Adrenal gland (tissue), 5 donors: Measurements from ENCODE around the gene ORM2.

Experiments
- CTCF ChIP-seq, 6 experiments: fragments of 450-650 bp in 4 of 6; fragments of 200-600 bp in 2 of 6; sonication (generic) in 1 of 6; IDR thresholded peaks; 1 replicate in 5 of 6; 2 replicates in 1 of 6; pipeline versions ENCODE4 v1.5.1 to v1.8.0; 2016 to 2021; ENCODE audit warnings: antibody characterized with exemption in 6 of 6, mild to moderate bottlenecking in 2 of 6, moderate library complexity in 1 of 6
- POLR2A ChIP-seq, 2 donors: fragments of 450-650 bp; IDR thresholded peaks; one replicate each; pipeline ENCODE4 v1.6.1; 2017; ENCODE audit warnings: antibody characterized with exemption in 2 of 2, mild to moderate bottlenecking in 2 of 2, moderate library complexity in 1 of 2
- donor health status: DM: no; HTN: no; CAD: no.

- TF ChIP-seq CTCF (IDR thresholded peaks at IDR 0.05) (no peak), POLR2A (IDR thresholded peaks at IDR 0.05) (no peak)
Measured at GRCh38 chr9:114371973-114372917, 42.6 kb downstream of the ORM2 start.
